ENCODE results near the gene HES7.

GRCh38 chr17:8138374-8138671 is 14.4 kb upstream of the HES7 start:
- TF ChIP-seq HNF4A (conservative IDR thresholded peaks at IDR 0.05) (no peak), GABPA (IDR thresholded peaks at IDR 0.05 in 1 of 2, conservative IDR thresholded peaks at IDR 0.05 in 1 of 2) (no peak), ATF3 (IDR thresholded peaks at IDR 0.05) (no peak), RAD21 (IDR thresholded peaks at IDR 0.05) (no peak), CTCF (IDR thresholded peaks at IDR 0.05; ENCODE audit: low read depth, low read length, missing input control) (no peak), EGR1 (IDR thresholded peaks at IDR 0.05; ENCODE audit: low read depth in 2 of 2) (no peak), YY1 (IDR thresholded peaks at IDR 0.05) (no peak), MAX (IDR thresholded peaks at IDR 0.05) (no peak), REST (IDR thresholded peaks at IDR 0.05) (no peak), RXRA (IDR thresholded peaks at IDR 0.05) (no peak), SP1 (IDR thresholded peaks at IDR 0.05) (no peak)
